GM21529 (cell line): Measurements from ENCODE around the gene ETS2.

Source experiments
- ATAC-seq: cut with Tn5 transposase; IDR thresholded peaks from one replicate; pipeline ENCODE4 v1.9.1; 2021; ENCODE audit not compliant: unreplicated experiment

The ETS2 gene

DNA sequence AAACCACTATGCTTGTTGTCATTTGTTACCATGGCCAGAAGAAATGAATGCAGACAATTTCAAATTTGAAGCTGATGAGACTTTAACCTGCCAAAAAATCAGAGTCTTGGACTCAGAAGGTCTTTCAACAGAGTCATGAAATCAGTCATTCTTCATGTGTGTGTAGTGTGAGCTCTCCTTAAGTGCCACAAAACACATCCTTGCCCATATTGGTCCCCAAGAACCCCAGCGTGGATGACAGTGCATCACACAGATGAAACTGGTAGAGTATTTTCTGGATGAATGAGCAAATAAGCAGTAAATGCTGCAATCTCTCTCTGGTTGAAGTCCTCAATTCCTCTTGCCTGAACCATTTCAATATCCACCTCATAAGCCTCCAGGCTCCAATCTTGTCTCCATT lies 28.7 kb upstream of the ETS2 start:
- no peak for ATAC-seq

DNA sequence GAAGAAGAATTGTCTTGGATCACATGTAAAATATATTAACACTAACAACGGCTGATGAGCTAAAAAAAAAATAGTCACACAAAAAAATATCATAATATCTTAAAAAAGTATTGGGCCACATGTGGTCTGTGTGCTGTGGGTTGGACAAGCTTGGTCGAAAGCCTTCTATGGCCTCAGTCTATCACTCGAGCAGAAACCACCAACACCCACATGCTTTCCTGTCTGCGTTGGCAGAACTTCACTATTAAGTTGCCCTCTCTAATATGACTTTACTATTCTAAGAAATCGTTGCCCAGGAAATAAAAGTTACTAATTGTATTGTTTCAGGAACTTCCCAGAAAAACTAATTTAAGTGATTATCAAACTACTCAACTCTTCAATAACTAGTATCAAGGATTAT lies 28.2 kb upstream of the ETS2 start:
- ATAC-seq, result no peak

DNA sequence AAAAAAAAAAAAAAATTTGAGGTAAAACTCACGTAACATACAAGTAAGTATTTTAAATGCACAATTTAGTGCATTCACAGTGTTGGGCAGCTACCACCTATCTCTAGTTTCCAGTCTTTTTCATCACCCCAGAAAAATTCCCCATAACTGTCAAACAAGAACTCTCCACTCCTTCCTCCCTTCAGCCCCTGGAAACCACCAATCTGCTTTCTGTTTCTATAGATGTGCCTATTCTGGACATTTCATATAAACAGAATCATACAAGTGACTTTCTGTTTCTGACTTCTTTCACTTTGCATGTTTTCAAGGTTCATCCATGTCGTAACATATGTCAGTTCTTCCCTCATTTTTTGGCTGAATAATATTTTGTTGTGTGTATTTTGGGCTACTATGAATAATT lies 24.9 kb upstream of the ETS2 start:
- ATAC-seq, result peak; percentile 62

DNA sequence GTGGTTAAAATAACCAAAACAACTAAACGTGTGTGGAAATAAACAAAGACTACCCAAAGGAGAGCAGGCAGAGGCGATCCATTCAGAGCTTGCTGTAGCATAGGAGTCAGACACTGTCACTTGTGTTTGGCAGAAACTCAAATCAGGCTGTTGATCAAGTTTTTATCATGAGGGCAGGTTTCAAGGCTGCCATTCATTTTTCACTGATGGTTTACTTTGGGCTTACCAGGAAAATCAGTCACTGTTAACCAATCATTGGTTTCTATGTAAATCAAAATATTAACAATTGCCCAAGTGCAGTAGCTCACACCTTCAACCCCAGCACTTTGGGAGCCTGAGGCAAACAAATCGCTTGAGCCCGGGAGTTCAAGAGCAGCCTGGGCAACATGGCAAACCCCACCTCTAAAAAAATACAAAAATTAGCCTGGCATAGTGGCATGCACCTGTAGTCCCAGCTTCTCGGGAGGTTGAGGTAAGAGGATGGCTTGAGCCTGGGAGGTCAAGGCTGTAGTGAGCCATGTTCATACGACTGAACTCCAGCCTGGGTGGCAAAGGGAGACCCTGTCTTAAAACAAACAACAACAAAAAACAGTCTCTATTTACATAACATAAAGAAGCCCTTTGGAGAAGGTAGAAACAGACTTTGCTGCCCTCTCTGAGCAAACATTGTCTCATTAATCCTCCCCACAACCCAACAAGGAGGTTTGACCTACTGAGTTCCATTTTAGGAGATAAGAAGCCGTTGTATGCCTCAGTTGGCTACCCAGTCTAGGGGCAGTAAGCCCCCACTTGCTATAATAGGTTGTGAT lies 21.1 kb upstream of the ETS2 start:
- no peak for ATAC-seq

DNA sequence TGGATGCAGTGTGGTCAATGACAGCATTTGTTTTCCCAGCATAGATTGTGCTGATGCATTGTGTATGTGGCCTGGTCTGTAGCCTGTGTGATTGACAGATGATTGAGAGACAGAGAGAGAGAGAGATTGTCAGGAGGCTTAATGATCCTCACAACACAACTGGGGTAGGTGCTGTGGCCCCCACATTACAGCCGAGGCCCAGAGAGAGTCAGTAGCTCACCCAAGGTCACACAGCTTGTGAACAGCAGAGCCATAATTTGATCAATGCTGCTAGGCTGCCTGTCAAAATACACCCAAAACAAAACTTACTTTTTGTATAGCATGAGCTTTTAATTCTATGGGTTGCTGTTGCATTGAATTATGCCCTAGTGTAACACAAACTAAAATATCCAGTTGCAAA lies 20.2 kb upstream of the ETS2 start:
- no peak for ATAC-seq

DNA sequence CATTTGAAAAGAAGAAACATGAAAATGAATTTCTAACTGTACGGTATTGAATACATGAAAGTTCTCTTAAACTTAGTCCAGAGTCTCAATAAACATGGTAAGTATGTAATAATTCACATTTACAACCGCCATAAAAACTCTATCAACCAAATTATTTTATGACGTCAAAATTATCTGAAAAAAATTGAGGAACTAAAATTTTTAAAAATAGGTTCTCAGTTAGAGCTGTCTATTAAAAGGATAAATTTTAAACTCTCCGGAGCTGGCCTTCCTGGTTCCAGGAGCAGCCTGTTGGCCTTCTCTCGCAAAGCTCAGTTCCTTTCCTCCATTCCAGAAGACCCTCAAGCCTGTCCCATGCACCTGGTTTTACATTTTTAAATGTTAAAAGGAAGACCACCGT lies 18.7 kb upstream of the ETS2 start:
- ATAC-seq, result no peak

DNA sequence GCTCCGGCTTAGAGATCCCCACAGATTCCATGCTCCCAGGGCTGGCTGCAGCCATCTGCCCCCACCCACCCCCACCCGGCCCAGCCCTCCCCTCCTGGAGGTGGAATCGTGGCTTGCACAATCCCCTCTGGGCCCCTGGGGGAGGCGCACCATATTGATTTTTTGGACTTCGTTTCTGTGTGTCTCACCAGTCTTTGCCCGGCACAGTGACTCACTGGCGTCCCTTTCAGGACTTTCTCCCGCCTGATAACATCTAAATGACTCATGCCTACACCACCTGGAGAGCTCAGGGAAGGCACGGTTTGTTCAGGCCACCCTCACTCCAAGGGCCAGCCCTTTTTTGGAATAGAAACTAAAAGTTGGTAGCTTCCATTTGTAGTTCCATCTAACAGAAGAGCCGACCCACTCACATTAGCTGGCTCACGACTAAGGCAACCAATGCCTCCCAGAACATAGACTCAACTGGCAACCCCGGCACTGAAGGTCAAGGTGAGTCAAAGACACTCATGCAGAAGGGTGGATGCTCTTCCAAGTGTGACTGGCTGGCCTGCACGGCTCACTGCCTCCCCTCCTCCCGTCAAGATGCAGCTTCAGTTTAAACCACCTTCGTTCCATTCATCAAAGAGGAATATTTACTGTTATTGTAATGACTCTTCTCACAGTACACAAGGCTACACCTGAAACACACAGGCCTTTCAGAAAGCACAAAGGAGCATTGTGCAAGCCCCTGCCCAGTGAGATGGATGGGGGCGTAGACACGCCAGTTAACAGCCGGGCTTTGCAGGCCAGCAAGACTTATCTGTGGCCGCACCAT lies 18.1 kb upstream of the ETS2 start:
- peak; percentile 64 for ATAC-seq

DNA sequence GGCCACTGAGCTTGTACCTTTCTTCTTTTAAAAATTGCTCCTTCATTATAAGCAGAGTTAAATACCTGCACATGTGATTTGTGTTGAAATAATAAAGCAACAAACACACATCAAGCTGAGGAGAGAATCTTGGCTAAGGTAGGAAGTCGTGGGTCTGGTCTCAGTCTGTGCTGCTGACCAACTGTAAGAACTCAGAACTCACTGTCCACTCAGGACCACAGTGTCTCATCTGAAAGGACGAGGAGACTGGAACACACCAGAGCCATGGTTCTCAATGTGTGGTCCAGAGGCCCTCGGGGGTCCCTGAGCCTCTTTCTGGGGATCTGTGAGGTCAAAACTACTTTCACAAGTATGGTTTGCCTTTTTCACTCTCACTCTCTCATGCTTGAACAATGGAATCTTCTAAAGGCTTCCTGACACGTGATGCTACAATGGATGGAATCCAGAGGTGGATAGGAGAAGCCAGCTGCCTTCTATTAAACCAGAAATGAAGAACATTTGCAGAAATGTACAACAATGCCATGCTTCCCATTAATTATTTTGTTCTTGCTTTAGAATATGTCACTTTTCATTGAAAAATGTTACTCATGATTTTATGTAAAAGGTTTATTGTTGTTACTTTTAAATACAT lies 17.3 kb upstream of the ETS2 start:
- no peak for ATAC-seq

DNA sequence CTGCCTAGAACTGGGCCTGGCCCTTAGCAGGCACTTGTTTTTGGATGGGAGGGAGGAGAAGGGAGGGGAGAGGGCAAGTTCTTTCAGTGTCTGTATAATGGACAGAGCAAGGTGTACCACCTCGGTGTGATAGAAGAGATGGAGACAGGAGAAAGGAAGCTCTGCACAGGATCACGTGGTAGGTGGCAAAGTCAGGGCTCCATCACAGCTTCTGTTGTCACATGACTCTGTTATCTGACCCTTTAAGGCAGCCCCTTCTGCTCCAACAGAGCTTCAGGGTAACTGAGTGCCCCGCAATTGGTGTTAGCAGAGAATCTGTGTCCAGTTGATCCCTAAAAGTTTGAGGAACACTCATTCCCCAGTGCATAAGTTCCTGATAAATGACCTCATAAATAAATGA lies 16.5 kb upstream of the ETS2 start:
- ATAC-seq, result no peak

DNA sequence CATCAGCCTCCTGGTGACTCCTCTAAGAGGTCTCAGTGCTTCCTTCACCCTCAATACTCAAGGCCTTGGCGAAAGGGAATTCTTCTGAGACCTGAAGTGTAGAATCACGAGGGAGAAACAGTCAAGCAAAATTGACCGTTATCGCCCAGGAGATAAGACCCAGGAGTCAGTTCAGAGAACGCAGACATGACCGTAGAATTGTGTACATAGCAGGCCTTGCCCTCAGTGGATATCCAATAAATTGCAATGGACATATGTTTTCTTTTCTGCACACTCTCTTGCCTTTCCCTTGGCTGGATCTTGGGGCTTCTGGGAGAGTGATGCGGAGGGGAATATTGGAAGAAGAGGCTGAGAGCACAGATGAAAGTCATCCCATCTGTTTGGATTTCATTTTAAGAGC lies 15.7 kb upstream of the ETS2 start:
- ATAC-seq, result no peak

DNA sequence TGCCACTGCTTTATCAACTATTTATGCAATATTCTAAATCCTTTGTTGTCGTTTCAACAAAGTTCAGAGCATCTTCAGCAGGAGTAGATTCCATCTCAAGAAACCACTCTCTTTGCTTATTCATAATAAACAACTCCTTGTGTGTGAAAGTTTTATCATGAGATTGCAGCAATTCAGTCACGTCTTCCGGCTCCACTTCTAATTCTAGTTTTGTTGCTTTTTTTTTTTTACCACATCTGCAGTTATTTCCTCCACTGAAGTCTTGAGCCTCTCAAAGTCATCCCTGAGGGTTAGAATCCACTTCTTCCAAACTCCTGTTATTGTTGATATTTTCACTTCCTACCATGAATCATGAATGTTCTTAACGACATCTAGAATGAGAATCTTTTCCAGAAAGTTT lies 14.8 kb upstream of the ETS2 start:
- no peak for ATAC-seq

DNA sequence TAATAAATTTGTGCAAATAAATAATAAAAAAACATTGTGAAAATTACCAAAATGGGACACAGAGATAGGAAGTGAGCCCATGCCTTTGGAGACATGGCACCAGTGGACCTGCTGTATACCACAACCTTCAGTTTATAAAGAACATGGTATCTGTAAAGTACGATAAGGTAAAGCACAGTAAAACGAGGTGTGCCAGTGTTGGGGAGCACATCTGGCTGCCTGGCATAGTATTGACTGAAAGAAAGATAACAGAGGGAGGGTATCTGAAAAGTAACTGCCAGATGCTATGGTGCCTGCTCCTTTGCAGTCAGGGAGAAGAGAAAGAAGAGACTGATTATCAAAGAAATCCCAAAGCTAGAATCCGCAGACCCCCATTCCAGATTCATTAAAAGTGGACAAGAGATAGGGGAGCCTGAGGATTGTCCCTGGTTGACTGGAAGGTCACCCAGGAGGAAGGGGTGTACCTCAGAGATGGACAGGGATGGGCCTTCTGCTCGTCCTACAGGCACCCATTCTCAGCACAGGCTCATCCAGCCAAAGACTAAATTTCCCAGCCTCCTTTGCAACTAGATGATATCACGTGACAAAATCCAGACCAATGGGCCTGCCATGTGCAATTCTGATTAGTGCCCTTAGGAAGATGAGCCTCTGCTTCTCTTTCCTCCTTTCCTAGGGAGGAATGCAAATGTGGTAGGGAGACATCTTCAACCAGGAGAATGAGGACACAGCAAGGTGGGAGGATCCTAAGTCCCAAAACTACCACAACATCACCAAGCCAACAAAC lies 12.9 kb upstream of the ETS2 start:
- no peak for ATAC-seq

DNA sequence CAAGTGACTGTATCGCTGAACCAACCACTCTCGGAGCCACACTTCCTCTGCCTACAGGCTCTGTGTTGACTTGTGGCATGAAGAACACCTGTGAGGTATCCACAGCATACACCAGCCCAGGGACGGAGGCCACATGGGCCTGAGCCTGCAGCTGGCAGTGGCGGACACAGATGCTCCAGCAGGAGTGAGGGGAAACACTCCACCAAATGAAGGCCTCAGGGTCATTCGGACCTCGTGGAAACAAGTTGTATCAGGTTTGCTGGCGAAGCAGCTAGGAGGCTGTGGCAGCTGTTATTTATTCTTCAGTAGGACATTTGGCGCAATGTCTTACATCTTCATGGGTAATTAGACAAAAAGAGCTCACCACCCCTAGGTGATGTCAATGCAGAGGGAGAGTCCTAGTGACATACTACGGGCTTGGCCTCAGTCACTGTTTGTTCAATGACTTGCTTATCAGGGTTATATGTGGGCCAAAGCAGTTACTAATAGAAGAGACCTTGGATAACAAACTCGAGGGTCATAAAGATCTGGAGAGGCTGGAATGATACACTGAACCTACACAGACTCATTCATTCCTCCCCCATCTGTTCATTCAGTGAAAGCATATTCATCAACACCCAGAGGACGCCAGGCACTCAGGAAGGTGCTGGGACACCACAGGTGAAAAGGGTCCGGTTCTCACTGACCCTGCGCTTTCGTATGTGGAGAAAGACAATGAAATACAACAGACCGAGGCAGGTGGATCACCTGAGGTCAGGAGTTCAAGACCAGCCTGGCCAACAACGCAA lies 11.6 kb upstream of the ETS2 start:
- no peak for ATAC-seq

DNA sequence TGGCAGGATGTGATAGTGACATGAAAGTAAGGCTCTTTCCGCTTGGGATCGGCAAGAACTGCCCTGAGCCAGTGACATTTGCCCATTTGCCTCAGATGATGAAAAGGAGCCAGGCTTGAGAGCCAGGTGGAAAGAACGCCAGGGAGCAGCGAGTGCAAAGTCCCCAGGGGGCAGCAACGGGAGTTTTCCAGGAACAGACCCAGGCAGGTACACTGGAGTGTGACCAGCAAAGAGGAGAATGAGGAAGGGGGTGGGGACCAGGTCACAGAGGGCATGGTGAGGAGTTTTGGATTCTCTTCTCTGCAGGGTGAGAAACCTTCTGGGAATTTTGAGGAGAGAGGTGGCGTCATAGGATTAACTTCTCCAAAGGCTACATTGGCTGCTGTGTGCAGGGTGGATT lies 10.8 kb upstream of the ETS2 start:
- no peak for ATAC-seq

DNA sequence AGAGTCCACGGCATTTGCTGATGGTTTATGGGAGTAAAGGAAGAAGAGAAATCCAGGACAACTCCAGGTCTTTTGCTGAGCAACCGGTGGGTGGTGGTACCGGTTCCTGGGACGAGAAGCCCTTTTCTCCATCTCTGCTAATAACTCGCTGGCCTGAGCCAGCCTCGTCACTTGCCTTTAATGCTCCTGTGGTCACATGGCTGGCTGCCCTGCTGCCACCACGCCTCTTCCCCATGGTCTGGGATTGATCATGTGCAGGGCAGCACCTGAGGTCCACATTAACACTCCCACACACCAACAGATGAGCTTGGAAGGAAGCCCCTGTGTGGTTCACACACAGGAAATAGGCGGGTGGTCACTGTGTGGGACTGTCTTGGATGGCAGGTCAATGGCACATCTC lies 10.3 kb upstream of the ETS2 start:
- no peak for ATAC-seq

DNA sequence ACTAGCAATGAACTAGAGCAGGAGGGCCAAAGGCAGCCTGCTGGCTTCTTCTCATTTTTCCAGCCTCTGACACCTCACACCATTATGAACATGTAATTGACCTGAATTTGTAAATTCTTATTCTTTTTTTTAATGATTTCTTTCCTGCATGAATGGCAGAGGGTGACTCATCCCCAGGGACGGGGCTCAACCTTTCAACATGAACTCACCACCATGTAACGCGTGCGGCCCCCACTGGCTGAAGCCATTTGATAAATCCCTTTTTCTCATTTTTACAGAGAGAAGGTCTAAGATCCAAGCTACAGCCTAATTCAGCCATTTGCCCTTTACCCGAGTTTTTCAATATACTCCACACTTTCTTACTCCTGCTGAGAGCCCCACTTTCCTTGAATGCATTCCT lies 9.3 kb upstream of the ETS2 start:
- no peak for ATAC-seq

DNA sequence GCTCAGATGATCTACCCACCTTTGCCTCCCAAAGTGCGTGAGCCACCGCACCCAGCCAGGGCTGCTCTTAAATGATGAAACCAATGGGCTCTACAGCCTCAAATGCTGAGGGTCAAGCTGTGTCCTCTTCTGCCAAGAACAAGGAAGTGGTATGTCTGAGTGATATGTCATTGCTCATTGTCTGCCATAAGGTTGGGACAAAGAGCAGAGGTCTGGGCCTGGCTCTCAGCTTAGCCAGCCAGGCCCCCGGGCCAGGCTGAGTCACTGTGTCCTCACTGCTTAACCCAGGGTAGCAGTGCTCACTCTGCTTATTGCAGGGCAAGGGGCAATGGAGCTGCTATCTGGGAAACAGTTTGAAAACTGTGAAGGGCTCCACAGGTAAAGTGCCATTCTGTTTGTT lies 8.3 kb upstream of the ETS2 start:
- ATAC-seq, result no peak

DNA sequence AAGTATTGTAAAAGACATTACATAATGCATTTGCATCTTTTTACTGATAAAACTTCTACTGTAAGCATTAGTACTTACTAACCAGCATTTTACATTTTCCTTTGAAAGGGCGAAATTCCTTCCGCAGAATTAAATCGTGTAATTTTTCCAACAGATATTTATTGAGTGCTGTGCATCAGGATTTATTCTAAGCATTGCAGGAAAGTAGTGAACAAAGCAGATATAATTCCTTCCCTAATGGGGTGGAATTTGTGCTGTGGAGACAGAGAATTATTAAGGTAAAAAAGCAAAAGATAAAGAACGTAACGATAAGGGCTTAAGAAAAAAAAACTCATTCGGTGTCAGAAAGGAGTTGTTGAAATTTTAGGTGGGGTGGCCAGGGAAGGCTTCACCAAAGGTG lies 7.6 kb upstream of the ETS2 start:
- no peak for ATAC-seq

DNA sequence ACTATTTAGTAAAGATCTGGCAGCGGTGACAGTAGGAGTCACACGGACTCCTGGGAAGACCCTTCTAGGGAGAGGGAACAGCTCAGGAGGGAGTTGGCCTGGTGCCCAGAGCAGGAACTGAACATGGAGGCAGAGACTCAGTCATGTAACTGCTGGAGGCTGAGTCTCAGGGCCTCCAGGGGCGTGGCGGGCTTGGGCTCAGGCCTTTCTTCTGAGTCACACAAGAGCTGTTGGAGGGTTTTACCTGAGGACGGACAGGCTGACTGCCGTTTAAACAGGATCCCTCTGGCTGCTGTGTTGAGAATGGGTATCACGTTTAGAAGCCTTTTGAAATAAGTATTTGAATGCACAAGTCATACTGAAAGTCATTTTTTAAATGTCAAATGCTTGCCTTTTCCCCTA lies 7.2 kb upstream of the ETS2 start:
- ATAC-seq, result no peak

DNA sequence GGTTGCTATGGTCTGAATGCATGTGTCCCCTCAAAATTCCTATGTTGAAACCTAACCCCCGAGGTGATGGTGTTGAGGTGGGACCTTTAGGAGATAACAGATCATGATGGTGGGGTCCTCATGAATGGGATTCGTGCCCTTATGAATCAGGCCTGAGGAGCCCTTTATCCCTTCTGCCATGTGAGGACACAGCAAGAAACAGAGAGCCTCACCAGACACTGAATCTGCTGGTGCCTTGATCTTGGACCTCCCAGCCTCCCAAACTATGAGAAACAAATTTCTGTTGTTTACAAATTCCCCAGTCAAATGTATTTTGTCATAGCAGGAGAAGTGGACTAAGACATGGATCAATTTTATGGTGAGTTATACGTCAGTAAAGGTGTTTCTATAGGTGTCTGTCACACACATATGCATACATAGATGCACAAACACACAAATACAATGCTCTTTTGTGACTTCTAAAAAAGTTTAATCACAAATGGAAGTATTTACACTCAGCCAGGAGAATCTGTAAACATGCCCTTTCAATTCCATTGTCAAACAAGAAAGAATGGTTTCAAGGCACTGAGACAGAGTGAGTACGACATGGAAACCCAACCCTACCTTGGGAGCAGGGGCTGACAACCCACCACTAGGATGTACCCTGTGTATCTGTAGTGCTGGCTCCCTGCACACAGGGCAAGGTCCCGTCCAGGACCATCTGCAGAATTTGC lies 5.5 kb upstream of the ETS2 start:
- no peak for ATAC-seq
